HCT116 (cell line): ENCODE measurements around the gene A3GALT2. TPM values are rescaled to one million over a fixed set of nuclear protein-coding genes. Genes with fewer than 3 reads are reported as not detected.

Experiments used
- ATAC-seq: fragments of 200-7000 bp; cut with Tn5 transposase; 2 replicates; pipeline ENCODE4 v1.9.1; 2020; ENCODE audit warnings: mild to moderate bottlenecking, moderate library complexity
- BruUV-seq: library from RNA; stranded (reverse); fragments of 400-500 nt; replicated peaks from 2 replicates; lab custom pipeline; 2021; lab: Mats Ljungman, UMichigan
- CTCF ChIA-PET: fragments of 300-600 bp; sonication (Branson Sonifier 250); formaldehyde crosslinking; loops from one replicate; lab custom pipeline; 2021; ENCODE audit warnings: antibody characterized with exemption; lab: Charles Lee
- POLR2A ChIA-PET: fragments of 300-600, 350-600 bp; sonication (Branson Sonifier 250); formaldehyde crosslinking; loops from one replicate; lab custom pipeline; 2021; ENCODE audit warnings: antibody characterized with exemption; lab: Charles Lee
- RAD21 ChIA-PET, 2 experiments: fragments of 300-600 bp; sonication (Branson Sonifier 250); formaldehyde crosslinking; loops; one replicate each; lab custom pipeline; 2023; ENCODE audit warnings: low total read pairs in 2 of 2; ENCODE audit not compliant: uncharacterized antibody in 2 of 2, unreplicated experiment in 2 of 2, low non-redundant PET in 1 of 2; lab: Charles Lee
- DNase-seq: peaks from one replicate; pipeline ENCODE4 v3.0.0-alpha.2; 2010; ENCODE audit warnings: low read depth, low spot score
- H2AFZ ChIP-seq: fragments of 200-600 bp; shearing (Covaris generic), sonication (generic); 2 replicates; pipeline ENCODE4 v1.6.1; 2017; ENCODE audit warnings: low read depth, mixed run types, mixed read lengths, antibody characterized with exemption, low read length; ENCODE audit not compliant: poor library complexity, severe bottlenecking
- H3K27ac ChIP-seq: 2 replicates; pipeline ENCODE4 v1.5.1; 2012; ENCODE audit warnings: low read depth, low read length
- H3K27me3 ChIP-seq: fragments of 200-600 bp; sonication (generic); 2 replicates; pipeline ENCODE4 v1.6.1; 2016; ENCODE audit warnings: mixed run types, low read length, mixed read lengths; ENCODE audit not compliant: insufficient read depth
- H3K36me3 ChIP-seq, 2 experiments: fragments of 200-500 bp in 1 of 2; fragments of 200-600 bp in 1 of 2; sonication (Bioruptor generic) in 1 of 2; sonication (generic) in 1 of 2; 2 replicates each; pipeline versions ENCODE4 v1.5.1 to v1.6.1; 2014 to 2016; ENCODE audit warnings: low read length in 2 of 2, inconsistent platforms in 1 of 2, mixed read lengths in 1 of 2, mixed run types in 1 of 2; ENCODE audit not compliant: insufficient read depth in 2 of 2, control insufficient read depth in 1 of 2
- H3K4me1 ChIP-seq, 2 experiments: fragments of 200-600 bp in 1 of 2; sonication (generic) in 1 of 2; 2 replicates each; pipeline versions ENCODE4 v1.5.1 to v1.6.1; 2012 to 2017; ENCODE audit warnings: low read length in 2 of 2, inconsistent platforms in 1 of 2, mild to moderate bottlenecking in 1 of 2, mixed read lengths in 1 of 2, mixed run types in 1 of 2, moderate library complexity in 1 of 2; ENCODE audit not compliant: insufficient read depth in 2 of 2, control insufficient read depth in 1 of 2
- H3K4me2 ChIP-seq: fragments of 200-600 bp; sonication (generic); 2 replicates; pipeline ENCODE4 v1.6.1; 2017; ENCODE audit warnings: mixed run types, low read length, mixed read lengths
- H3K4me3 ChIP-seq, 2 experiments: fragments of 200-600 bp in 1 of 2; sonication (generic) in 1 of 2; replicated peaks in 1 of 2; 2 replicates each; pipeline ENCODE4 v1.5.1; 2011 to 2016; ENCODE audit warnings: low read length in 2 of 2, control low read depth in 1 of 2, low read depth in 1 of 2, mild to moderate bottlenecking in 1 of 2, mixed read lengths in 1 of 2, mixed run types in 1 of 2
- H3K79me2 ChIP-seq: fragments of 200-600 bp; sonication (generic); 2 replicates; pipeline ENCODE4 v1.6.1; 2017; ENCODE audit warnings: mild to moderate bottlenecking, mixed run types, low read length, moderate library complexity, mixed read lengths; ENCODE audit not compliant: insufficient read depth
- H3K9ac ChIP-seq: fragments of 200-600 bp; sonication (generic); 2 replicates; pipeline ENCODE4 v1.6.1; 2016; ENCODE audit warnings: low read length, mixed read lengths
- H3K9me2 ChIP-seq: fragments of 200-600 bp; sonication (generic), shearing (Covaris generic); 2 replicates; pipeline ENCODE4 v1.6.1; 2017; ENCODE audit warnings: mixed run types, mild to moderate bottlenecking, moderate library complexity; ENCODE audit not compliant: insufficient read depth
- H3K9me3 ChIP-seq, 2 experiments: fragments of 200-500 bp in 1 of 2; fragments of 200-600 bp in 1 of 2; sonication (Bioruptor generic) in 1 of 2; sonication (generic) in 1 of 2; 2 replicates each; pipeline ENCODE4 v1.6.1; 2014 to 2017; ENCODE audit warnings: low read length in 2 of 2, mixed read lengths in 2 of 2, inconsistent platforms in 1 of 2, low read depth in 1 of 2, mild to moderate bottlenecking in 1 of 2, mixed run types in 1 of 2, moderate library complexity in 1 of 2; ENCODE audit not compliant: control insufficient read depth in 1 of 2, insufficient read depth in 1 of 2
- H4K20me1 ChIP-seq: fragments of 200-600 bp; sonication (generic), shearing (Covaris generic); 2 replicates; pipeline ENCODE4 v1.6.1; 2017; ENCODE audit warnings: mixed run types, mild to moderate bottlenecking, moderate library complexity; ENCODE audit not compliant: insufficient read depth
- CBX3 ChIP-seq: IDR thresholded peaks from 2 replicates; pipeline ENCODE4 v1.6.1; 2012; ENCODE audit warnings: low read depth
- CEBPB ChIP-seq: IDR thresholded peaks from 2 replicates; pipeline ENCODE4 v1.6.1; 2012; ENCODE audit warnings: low read depth
- EGR1 ChIP-seq: IDR thresholded peaks from 2 replicates; pipeline ENCODE4 v1.6.1; 2012; ENCODE audit warnings: low read depth
- ELF1 ChIP-seq: IDR thresholded peaks from 2 replicates; pipeline ENCODE4 v1.6.1; 2012; ENCODE audit warnings: low read depth, borderline replicate concordance
- JUND ChIP-seq: IDR thresholded peaks from 2 replicates; pipeline ENCODE4 v1.6.1; 2012
- POLR2A ChIP-seq: IDR thresholded peaks from 2 replicates; pipeline ENCODE4 v1.7.0; 2011; ENCODE audit warnings: borderline replicate concordance; ENCODE audit not compliant: insufficient read depth, insufficient read length; ENCODE audit errors: extremely low read depth
- SP1 ChIP-seq: IDR thresholded peaks from 2 replicates; pipeline ENCODE4 v1.6.1; 2012; ENCODE audit warnings: low read depth
- SRF ChIP-seq: IDR thresholded peaks from 2 replicates; pipeline ENCODE4 v1.6.1; 2012; ENCODE audit warnings: low read depth
- YY1 ChIP-seq: IDR thresholded peaks from 2 replicates; pipeline ENCODE4 v1.6.1; 2011; ENCODE audit warnings: low read length, low read depth, moderate library complexity, mild to moderate bottlenecking; ENCODE audit not compliant: insufficient replicate concordance; ENCODE audit errors: extremely low read depth
- ZFX ChIP-seq: fragments of 450-650 bp; IDR thresholded peaks from 2 replicates; pipeline ENCODE4 v1.6.1; 2017
- intact Hi-C: fragments of 100-400 bp; cut with micrococcal nuclease; formaldehyde crosslinking; loops from 2 replicates; pipeline ENCODE4 v1.10.0; 2022
- total RNA-seq: library from RNA; stranded (reverse); gene quantifications from one replicate; pipeline ENCODE4 v1.2.1, GENCODE V29; 2021; ENCODE audit not compliant: unreplicated experiment
- TF ChIP-seq, protein P1 (sequence below): IDR thresholded peaks from 2 replicates; pipeline ENCODE4 v1.6.1; 2011; ENCODE audit warnings: mild to moderate bottlenecking, low read length, moderate library complexity; ENCODE audit not compliant: insufficient replicate concordance; ENCODE audit errors: extremely low read depth
- TF ChIP-seq, protein P2 (sequence below): IDR thresholded peaks from 2 replicates; pipeline ENCODE4 v1.6.1; 2012

Gene A3GALT2
- total RNA-seq, 1 experiment from 2014 or later, result not detected

DNA sequence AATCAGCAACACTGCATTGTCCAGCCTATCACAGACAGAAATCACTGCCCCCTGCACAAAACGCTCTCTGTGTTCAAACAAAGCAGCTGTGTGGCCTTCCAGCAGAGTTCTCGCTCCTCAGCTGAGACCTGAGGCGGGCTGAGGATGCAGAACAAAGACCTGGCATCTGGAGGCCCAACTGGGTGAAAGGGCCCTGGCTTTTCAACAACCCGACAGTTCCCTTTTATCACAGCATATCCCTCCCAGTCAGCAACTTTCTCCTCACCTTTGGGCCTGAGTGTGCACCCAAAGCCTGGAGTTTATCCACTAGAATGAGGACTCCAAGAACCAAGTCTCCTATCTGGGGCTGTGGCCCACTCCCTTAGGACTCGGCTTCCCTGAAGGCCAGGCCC is 42.6 kb upstream of the A3GALT2 start:
- TF ChIP-seq JUND (no peak), YY1 (no peak), POLR2A (no peak), CBX3 (no peak), ELF1 (no peak), SP1 (no peak), SRF (no peak), EGR1 (no peak), ZFX (no peak), CEBPB (no peak)
- TF ChIP-seq, protein P1, sequence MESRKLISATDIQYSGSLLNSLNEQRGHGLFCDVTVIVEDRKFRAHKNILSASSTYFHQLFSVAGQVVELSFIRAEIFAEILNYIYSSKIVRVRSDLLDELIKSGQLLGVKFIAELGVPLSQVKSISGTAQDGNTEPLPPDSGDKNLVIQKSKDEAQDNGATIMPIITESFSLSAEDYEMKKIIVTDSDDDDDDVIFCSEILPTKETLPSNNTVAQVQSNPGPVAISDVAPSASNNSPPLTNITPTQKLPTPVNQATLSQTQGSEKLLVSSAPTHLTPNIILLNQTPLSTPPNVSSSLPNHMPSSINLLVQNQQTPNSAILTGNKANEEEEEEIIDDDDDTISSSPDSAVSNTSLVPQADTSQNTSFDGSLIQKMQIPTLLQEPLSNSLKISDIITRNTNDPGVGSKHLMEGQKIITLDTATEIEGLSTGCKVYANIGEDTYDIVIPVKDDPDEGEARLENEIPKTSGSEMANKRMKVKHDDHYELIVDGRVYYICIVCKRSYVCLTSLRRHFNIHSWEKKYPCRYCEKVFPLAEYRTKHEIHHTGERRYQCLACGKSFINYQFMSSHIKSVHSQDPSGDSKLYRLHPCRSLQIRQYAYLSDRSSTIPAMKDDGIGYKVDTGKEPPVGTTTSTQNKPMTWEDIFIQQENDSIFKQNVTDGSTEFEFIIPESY, result no peak
- TF ChIP-seq, protein P2, sequence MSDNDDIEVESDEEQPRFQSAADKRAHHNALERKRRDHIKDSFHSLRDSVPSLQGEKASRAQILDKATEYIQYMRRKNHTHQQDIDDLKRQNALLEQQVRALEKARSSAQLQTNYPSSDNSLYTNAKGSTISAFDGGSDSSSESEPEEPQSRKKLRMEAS, result no peak
- ATAC-seq (no peak), DNase-seq (no peak)
- Histone ChIP-seq H3K27ac (no peak overlapping the region), H3K79me2 (no peaks in the 10 kb centered on the region; the same call in 1 of the 2 replicates), H3K27me3 (no peaks in the 10 kb centered on the region), H3K9me3 (no peaks in the 10 kb centered on the region), H3K9ac (no peak overlapping the region), H3K4me3 (no peak overlapping the region), H3K9me2 (no peaks in the 10 kb centered on the region), H4K20me1 (no peaks in the 10 kb centered on the region), H3K36me3 (peaks cover 53 to 64% of the 10 kb centered on the region in 2 experiments), H3K4me1 (peaks cover 0 to 8% of the 10 kb centered on the region in 2 experiments; a peak in 1 of 4 replicates), H3K4me2 (no peak overlapping the region), H2AFZ (no peak overlapping the region)
- CTCF ChIA-PET, result no interaction called here
- POLR2A ChIA-PET, result no interaction called here
- RAD21 ChIA-PET, result no interaction called here
- no TSS peak for BruUV-seq
- intact Hi-C loops, result loop anchor here (10.0 kb wide), 1 partner anchor 149 kb away; no protein-coding TSS in a partner anchor
